GM19099 (cell line): ENCODE measurements around the gene ADORA2A.

Experiments used
- POLR2A ChIP-seq: IDR thresholded peaks from 3 replicates; pipeline ENCODE4 v1.6.1; 2011; ENCODE audit warnings: low read depth; ENCODE audit not compliant: insufficient read length; ENCODE audit errors: extremely low read depth

The ADORA2A gene

GRCh38 chr22:24400726-24401596 is 26.4 kb upstream of the ADORA2A start:
- no peak for TF ChIP-seq POLR2A

- no peak for TF ChIP-seq POLR2A
Measured at GRCh38 chr22:24401931-24402367, 25.4 kb upstream of the ADORA2A start.

- TF ChIP-seq POLR2A = no peak
Measured at GRCh38 chr22:24402460-24403192, 24.8 kb upstream of the ADORA2A start.

- no peak for TF ChIP-seq POLR2A
Measured at GRCh38 chr22:24403346-24403745, 24.1 kb upstream of the ADORA2A start.

DNA sequence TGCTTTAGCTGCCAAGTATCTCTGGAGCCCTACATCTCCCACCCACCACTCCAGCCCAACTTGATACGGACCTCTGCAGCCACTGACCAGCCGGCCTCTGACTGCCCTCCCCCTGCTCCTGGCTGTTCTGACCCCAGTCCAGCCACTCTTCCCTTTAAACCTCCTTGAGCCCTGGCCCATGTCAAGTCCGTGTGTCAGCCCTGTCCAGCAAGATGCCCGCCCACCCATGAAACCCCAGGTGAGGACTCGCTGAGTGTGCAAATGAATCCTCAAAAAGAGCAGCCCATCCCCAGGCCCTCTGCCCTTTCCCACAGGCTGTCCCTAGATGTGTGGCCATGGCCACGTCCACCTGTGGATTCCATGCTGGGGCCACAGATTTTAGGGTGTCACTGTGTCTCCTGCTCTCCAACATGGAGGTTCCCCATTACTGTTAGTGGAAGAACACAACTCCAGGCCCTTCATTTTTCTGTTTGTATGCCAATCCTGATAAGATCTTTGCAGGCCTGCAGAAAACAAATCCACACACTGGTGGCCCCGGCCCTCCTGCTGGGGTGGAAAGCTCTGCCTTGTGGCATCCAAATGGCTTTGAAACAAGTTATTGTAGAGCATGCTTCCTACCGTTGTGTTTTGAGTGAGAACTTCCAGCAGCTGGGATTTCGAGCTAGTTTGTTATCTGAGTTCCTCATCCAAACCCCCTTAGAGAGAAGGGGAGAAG is 22.7 kb upstream of the ADORA2A start:
- no peak for TF ChIP-seq POLR2A

DNA sequence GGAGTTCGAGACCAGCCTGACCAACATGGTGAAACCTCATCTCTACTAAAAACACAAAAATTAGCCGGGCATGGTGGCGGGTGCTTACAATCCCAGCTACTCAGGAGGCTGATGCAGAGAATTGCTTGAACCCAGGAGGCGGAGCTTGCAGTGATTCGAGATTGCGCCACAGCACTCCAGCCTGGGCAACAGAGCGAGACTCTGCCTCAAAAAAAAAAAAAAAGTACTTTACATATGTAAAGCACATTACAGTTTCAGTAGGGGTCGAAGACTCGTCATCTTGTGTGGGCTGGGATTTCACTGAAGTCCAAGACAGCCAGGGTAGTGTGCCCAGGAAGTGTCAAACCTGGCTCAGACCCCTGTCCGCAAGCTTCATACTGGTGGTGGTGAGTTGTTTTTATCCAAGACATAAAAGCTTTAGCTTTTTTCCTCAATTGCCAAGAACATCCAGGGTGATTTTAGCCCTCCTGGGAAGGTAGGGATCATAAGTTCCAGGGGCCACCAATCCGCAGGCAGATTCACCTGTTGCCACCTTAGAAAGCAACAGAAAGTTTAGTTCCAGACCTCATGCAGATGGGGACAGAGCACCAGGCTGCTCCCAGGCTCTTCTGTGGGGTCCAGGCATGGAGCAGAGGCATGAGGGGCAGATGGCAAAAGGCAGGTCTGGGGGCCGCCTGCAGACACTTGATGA is 21.6 kb upstream of the ADORA2A start:
- no peak for TF ChIP-seq POLR2A

DNA sequence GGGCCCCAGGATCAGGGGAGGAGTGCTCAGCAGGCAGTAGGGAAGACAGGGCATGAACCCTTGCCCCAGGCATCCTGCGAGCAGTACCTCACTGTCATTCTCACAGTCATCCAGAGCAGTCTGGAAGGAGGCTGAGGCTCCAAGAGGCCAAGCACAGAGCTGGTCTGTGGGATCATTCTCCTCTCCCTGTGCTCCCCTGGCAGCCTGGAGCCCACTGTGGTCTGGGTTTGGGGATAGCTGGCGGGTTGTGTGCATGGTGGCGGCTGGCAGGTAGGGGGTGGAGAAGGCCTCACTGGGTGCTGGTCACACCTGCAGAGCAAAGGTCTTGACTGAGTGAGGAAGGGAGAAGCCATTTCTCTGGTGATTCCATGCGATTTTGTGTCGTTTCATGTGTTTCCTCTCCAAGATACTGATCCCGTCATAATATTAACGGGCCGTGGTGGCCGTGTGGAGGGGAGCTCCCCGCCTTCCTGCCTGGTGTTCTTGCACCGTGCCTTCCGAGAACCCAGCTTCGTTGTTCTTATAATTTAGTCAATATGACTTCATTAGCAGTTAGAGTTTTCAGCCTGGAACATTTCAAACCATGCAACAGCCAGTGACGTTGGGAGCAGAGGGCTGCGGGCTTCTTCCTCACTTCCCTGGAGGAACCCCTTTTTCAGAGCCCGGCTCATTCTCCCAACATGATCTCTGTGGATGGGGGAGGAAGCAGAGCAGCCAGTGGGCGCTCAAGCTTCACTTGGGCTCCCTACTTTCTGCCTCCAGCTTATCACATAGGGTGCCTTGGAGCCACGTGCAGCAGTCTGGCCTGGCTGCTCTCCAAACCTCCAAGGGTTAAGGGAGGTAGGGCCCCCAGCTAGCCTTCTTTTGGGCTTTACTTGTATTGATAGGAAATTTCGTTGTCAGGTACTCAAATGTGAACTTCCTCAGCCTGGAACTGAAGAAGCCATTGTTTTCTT is 20.8 kb upstream of the ADORA2A start:
- no peak for TF ChIP-seq POLR2A

- TF ChIP-seq POLR2A = no peak
Measured at GRCh38 chr22:24407278-24407665, 20.1 kb upstream of the ADORA2A start.

DNA sequence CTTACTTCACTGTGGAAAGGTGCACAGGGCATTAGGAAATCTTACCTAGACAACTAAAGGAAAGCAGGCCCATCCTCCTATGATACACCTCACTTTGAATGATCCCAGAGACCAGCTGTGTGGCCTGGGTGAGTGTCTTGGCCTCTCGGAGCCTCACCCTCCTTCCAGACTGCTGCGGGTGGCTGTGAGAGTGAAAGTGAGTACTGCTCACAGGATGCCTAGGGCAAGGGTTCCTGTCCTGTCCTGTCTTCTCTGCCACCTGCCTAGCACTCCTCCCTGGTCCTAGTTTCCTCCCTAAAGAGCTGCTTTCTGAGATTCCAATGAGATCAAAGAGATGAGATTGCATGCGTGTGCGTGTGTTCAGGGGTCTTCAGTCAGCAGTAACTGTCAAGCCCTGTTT is 19.5 kb upstream of the ADORA2A start:
- TF ChIP-seq POLR2A = no peak

DNA sequence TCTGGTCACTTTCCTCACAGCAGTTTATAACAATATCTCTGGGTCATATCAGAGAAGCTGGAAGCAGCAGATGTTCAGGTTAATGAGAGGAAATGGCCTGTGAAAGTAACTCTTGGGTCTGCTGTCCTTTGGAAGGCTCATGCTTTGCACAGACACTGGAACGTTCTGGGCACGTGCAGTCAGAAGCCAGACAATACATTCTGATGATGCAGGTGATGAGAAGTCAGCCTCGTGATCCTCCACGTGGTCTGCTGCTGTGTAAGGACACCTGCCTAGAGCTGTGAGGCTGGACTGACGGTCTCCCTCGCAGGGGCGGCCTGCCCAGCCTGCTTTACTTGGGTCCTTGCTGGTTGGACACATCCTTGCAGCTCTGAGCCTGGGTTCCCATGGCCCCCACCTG is 18.8 kb upstream of the ADORA2A start:
- TF ChIP-seq POLR2A = no peak

DNA sequence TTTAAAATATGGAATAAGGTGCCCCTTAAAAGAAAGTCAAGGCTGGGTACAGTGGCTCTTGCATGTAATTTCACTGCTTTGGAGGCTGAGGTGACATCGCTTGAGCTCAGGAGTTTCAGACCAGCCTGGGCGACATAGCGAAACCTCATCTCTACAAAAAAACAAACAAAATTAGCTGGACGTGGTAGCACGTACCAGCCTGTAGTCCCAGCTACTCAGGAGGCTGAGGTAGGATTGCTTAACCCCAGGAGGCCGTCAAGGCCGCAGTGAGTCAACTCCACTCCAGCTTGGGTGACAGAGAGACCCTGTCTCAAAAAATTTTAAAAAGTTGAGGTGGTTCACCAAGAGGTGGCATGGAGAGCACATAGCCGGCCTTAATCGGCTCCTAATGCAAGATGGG is 17.7 kb upstream of the ADORA2A start:
- no peak for TF ChIP-seq POLR2A

DNA sequence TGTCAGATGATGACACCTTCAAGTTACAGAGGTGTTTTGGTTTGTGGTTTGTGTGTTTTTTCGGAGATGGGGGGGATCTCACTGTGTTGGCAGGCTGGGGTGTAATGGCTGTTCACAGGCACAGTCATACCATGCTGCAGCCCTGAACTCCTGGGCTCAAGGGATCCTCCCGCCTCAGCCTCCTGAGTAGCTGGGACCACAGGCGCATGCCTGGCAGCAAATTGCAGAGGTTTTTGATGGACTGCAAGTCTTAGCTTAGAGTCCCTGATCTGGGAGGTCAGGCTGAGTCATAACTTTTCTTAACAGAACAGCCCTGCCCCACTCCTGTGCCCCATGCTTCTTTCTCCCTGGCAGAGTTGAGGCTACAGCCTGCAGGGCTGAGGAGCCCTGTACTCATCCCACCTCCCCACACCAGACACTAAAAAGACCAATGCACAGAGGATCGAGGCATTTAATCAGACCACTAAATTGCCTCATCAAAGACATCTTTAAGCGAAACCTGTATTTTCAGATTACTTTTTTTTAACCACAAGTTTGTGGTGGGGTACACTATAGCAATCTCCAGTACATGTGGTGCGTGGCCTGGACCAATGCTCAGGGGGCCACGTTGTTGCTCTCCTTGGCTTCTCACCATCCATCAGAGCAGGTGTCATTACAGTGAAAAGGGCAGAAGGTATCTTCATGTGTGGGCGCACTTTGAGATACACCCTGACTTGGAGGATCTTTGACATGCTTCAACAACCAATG is 17.1 kb upstream of the ADORA2A start:
- no peak for TF ChIP-seq POLR2A

GRCh38 chr22:24411256-24412004 is 16.0 kb upstream of the ADORA2A start:
- TF ChIP-seq POLR2A = no peak

DNA sequence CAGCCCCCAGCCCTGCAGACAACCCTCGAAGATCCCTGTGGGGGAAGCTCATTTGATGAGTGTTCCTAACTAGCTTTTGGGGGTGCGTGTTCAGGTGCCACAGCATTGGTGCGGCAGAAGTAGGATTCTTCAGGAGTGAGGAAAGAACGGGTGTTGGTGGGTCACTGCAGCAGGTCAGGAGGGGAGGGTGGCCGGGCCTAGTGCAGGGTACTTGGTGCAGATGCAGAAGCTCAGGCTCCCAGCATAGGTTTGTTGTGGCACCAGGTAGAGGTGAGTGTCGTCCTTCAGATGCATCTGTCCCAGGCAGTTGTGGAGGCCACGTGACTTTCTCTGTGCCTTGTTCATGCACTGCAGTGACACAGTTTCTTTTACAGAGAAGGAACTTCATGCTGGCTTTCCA is 15.1 kb upstream of the ADORA2A start:
- no peak for TF ChIP-seq POLR2A
